ENCODE data around the gene SRBD1. TPM values are rescaled to one million over a fixed set of nuclear protein-coding genes. Genes with fewer than 3 reads are reported as not detected.

The SRBD1 gene
- total RNA-seq, 1 experiment from 2014 or later, result 14.1 TPM

DNA sequence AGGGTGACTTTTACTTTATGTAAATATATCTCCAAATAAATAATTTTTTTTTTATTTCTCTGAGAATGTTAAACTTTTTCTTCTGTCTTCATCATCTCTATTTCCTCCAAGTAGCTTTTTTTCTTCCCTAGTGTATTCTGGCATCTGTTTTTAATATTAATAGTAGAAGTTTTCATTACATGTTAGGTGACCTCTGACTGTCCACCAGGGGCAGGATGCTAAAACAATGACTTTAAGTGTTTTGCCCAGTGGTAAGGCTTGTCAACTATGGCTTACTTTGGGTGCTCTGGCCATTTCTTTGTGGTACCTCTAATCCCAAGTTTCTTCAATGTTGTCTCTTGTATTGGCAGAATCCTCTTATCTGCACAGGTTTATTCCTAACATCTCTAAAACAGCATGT, 127.1 kb downstream of the SRBD1 start:
- no peak for DNase-seq (ENCODE audit: extremely low read depth, low read depth)

DNA sequence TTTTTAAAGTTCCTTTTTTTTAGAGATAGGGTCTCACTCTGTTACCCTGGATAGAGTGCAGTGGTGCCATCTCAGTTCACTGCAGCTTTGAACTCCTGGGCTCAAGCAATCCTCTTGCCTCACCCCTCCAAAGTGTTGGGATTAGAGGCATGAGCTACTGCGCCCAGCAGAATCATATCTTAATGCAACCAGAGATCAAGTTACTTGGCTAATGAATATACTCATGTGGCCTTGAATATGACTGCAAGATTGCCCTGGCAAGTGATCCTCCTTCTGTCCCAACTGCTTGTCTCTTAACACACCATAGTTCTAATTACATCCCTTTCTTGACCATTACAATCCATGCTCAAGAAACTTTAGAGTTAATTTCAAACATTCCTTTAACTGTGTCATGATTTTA, 133.5 kb downstream of the SRBD1 start:
- no peak for DNase-seq (ENCODE audit: extremely low read depth, low read depth)

DNA sequence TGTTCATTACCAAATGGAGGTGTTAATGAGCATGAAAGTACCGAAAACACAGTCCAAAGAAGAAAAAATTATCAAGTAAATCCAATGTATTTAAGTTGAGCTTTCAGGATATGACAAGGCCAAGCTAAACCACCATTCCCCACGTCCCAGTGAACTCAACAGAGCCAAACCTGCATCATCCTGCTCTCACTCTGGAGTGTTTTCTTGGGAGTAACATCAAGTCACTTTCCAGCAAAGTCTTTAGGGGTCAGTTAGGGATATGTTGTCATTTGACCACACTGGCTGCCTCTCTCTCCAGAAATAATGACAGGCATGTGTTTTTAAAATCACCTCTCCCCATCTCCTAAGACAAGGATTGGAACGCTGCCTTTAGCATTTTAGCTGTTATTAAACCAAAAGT, 140.5 kb downstream of the SRBD1 start:
- DNase-seq (ENCODE audit: extremely low read depth, low read depth), result no peak

GRCh38 chr2:45469314-45470099, 141.6 kb downstream of the SRBD1 start:
- no peak for DNase-seq (ENCODE audit: extremely low read depth, low read depth)

GRCh38 chr2:45468279-45468678, 142.8 kb downstream of the SRBD1 start:
- DNase-seq (ENCODE audit: extremely low read depth, low read depth), result no peak

DNA sequence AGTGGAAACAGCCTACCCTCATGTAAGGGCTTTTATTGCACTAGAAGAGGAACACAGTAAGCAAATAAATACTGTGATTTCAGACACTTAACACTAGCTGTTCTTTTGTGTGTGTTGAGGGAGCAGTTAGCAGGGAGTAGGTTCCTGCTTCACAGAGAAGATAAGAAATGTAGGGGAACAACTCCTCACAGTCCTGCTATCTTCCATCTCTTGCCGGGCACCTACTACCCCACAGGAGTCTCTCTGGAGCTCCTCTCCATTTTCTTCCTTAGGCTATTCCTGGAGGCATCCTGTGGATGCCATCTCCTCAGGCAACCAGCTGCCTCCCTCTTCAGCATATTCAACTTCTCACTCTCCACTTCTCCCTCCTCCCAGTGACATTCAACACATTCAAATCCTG, 145.0 kb downstream of the SRBD1 start:
- DNase-seq (ENCODE audit: extremely low read depth, low read depth), result no peak

DNA sequence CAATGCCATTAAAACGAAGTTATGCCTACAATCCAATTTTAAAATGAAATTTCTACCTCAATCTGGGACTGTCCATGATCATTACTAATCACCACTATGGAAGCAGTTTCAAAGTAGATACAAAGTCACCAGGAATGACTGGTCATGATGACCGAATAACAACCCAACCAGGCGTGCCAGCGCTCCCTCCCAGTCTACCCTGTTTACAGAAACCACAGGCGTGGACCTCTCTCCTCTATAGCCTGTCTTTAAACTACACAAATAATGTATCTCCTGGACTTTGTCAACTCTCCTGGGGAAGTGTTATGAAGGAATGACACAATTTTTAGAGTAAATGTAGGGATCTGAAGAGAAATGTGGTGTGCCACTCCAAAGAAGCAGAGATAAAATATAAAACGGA, 150.2 kb downstream of the SRBD1 start:
- DNase-seq (ENCODE audit: extremely low read depth, low read depth), result no peak

- no peak for DNase-seq (ENCODE audit: extremely low read depth, low read depth)
Observed at GRCh38 chr2:45459860-45460259, 151.2 kb downstream of the SRBD1 start.

DNA sequence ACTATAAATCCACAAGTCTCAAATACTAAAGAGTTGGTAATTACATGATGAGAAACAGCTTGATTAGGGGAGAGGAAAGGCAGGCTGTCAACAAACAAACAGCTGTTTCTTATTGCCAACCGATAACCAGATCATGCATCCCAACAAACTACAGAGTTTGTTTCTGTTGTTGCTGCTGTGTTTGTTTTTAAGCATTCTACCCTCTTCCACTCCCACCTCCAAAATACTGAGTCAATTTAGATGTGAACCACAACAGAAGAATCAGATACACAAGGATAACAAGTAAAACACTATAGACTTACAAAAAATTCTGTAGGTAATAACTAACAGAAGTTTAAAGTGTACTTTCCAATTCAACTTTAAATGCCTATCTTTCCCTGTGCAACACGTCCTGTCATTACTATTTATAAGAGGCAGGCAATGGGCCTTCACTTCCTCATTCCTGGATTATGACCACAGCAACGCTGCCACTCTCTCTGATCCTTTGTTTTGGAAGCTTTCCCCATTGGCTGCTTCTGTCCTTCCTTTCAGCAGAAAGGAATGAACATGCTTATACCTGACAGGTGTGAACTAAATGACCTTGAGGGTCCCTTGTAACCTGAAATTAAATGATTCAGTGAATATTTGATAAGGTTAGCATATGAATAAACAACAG, 152.0 kb downstream of the SRBD1 start:
- no peak for DNase-seq (ENCODE audit: extremely low read depth, low read depth)

DNA sequence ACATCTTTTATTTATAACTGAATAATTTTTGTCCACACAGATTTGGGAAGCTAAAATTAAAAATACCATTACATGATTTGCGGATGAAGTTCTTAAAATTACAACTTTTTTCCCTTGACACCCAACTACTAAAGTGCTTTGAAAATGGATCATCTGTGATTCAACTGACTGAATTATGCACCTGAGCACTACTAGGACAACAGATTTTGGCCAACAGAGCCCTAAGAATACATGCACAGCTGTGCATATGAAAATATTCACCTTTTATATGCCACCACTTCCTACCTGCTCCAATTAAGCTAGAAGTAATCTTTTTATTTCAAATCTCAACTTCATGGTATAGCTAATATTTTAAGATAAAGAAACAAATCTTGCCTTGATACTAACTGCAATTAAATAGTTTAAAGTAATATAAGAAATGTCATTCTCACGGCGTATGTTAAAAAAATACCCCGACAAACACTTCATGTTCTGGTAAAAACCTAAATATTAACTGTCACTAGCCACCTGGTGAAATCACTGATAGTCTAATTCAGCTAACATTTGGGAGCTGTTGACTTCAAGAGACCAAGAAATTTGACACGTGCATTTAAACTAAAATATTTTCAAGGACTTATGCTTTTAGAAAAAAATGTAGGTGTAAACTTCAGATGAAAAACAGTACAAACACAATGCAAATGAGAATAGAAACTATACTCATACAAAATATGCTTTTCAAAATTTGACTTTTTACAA, 153.7 kb downstream of the SRBD1 start:
- DNase-seq (ENCODE audit: extremely low read depth, low read depth), result no peak

- DNase-seq (ENCODE audit: extremely low read depth, low read depth), result no peak
Observed at GRCh38 chr2:45452866-45453265, 158.2 kb downstream of the SRBD1 start.

- no peak for DNase-seq (ENCODE audit: extremely low read depth, low read depth)
Observed at GRCh38 chr2:45450634-45451033, 160.4 kb downstream of the SRBD1 start.

GRCh38 chr2:45448217-45448616, 162.8 kb downstream of the SRBD1 start:
- no peak for DNase-seq (ENCODE audit: extremely low read depth, low read depth)

DNA sequence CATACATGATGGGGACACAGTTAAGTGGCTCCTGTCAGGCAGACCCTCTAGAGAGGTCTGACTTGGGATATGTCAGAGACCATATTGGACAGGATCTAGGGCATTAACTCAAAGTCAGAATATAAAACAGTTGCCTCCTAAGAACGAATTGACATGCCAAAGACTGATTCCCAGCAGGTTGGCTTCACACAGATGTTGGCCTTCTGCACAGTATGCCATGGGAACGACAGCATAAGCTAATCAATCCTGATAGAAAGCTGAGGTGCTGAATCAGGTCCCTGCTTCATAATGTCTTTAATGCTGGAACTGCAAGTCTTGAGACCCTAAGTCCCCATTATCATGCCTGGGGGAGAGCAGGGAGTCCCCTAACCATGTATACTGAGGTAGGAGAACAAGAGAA, 165.1 kb downstream of the SRBD1 start:
- no peak for DNase-seq (ENCODE audit: extremely low read depth, low read depth)

DNA sequence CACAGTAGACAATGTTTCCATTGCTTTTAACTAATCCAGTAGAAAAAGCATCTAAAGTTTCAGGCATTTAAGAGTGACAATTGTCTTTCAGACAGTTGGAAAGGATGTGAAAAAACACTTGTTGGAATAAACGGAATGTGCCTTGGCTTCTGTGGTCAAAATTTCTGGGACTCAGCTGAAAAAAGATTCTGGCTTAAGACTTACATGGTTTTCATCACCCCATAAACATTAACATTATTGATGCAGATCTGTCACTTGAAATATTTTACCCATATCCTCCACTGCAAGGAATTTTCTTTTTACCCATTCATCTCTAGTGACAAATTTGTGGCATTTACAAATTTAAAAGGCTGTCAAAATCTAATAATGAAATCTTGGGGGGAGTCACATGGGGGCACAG, 166.0 kb downstream of the SRBD1 start:
- DNase-seq (ENCODE audit: extremely low read depth, low read depth), result no peak

DNA sequence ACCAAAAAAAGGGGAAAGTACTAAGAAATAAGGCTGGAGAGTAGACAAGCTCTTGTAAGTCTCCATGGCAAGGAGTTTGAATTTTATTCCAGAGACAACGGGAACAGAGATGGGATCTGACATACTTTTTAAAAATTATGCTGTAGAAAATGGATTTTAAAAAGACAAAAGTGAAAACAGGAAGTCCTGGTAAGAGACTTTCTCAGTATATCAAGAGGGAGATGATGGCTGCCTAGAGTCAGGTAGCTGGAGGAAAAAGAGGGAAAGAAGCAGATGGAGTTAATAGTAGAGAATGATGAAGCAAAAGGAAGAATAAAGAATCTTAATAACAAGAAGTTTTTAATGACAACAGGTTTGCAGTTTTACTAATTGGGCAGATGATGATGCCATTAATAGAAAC, 168.1 kb downstream of the SRBD1 start:
- no peak for DNase-seq (ENCODE audit: extremely low read depth, low read depth)

GRCh38 chr2:45442026-45442425, 169.0 kb downstream of the SRBD1 start:
- no peak for DNase-seq (ENCODE audit: extremely low read depth, low read depth)

GRCh38 chr2:45441571-45441970, 169.5 kb downstream of the SRBD1 start:
- DNase-seq (ENCODE audit: extremely low read depth, low read depth), result no peak

DNA sequence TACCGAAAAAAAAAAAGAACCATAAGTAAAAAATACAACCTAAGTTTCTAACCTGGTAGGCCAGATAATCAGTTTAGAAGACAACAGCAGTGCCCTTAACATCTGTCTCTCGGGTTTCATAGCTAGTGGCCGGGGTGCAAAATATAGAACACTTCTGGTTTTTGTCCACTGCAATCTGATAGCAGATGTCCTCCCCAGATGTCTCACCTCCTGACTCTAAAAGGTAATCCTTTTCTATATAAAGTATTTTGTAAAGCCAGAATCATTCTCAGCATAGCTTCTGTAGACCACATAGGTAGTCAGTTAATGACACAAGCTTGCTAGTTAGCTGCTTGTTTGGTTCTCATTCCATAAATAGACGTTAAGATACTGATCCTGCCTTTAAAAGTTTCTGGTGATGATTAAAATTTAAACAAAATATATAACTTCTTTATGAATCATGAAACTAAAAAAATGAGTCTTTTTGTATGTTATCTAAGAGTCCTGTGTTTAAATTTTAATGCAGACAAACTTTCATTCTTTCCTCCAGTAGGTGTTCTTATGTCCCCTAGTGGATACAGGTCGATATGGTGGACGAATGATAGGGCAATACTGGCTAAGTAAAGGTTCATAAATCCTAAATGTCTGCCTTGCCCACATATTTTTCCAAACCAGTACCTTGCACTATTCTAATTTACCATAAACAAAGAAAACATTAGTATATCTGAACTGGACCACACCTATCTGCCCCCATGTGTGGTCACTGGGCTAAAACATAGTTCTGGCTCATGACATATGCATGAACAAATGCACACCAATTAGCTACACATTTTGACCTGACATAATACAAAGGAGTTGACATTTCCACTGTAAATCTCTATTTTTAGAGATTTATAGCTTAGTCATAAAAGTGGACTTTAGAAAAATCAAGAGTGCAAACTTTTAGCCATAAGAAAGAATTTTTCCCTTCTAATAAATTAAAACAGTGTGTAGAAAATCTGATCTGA, 171.0 kb downstream of the SRBD1 start:
- no peak for DNase-seq (ENCODE audit: extremely low read depth, low read depth)

DNA sequence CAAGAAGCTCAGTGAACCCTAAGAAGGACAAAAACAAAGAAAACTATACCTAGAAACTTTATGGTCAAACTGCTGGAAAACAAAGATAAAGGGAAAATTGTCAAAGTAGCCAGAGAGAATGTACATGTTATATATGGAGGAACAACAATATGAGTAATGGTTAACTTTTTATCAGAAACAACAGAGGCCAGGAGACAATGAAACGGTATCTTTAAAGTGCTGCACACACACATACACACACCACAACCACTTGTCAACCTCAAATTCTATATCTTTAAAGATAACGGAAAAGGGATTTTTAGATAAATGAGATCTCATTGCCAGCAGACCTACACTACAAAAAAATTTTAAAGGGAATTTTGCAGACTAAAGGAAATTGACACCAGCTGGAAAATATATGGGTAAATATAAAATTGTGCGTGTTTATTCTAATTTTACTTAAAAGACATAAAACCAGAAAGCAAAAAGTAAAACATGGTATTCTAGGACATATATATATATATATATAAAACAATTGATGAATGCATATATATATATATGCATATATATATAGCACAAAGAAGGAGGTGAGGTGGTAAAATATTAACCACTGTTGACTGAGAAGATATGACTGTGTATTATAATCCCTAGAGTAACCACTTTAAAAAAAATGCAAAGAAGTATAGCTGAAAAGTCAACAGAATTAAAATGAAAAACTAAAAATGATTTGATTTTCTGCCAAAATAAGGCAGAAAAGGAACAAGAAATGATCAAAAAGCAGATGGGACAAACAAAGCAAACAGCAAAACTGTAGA, 172.0 kb downstream of the SRBD1 start:
- DNase-seq (ENCODE audit: extremely low read depth, low read depth), result no peak
